CD4-positive, alpha-beta memory T cell (primary cell): Measurements from ENCODE around the gene SNTG2. TPM values are rescaled to one million over a fixed set of nuclear protein-coding genes. Genes with fewer than 3 reads are reported as not detected.

ENCODE experiments used
- CTCF ChIA-PET: fragments of 350-600 bp; sonication (Branson Sonifier 250); formaldehyde crosslinking; loops from one replicate; lab custom pipeline; 2021; ENCODE audit warnings: inconsistent platforms; ENCODE audit not compliant: partially characterized antibody; lab: Charles Lee
- POLR2A ChIA-PET: fragments of 350-600 bp; sonication (Branson Sonifier 250); formaldehyde crosslinking; loops from one replicate; lab custom pipeline; 2021; ENCODE audit not compliant: partially characterized antibody; lab: Charles Lee
- DNase-seq, 5 donors: peaks; one replicate each; pipeline versions ENCODE4 v3.0.0 to v3.0.0-alpha.2; 2020 to 2022; ENCODE audit warnings: mixed read lengths in 1 of 5
- H3K27ac ChIP-seq: one replicate; pipeline ENCODE4 v1.7.0; 2013; ENCODE audit warnings: low read depth, low read length
- H3K27me3 ChIP-seq: 2 replicates; pipeline ENCODE4 v1.7.0; 2013; ENCODE audit warnings: mild to moderate bottlenecking, low read length, moderate library complexity; ENCODE audit not compliant: insufficient read depth
- H3K36me3 ChIP-seq: 2 replicates; pipeline ENCODE4 v1.7.0; 2013; ENCODE audit warnings: mild to moderate bottlenecking, low read length, moderate library complexity; ENCODE audit not compliant: insufficient read depth
- H3K4me1 ChIP-seq: 2 replicates; pipeline ENCODE4 v1.7.0; 2013; ENCODE audit warnings: mild to moderate bottlenecking, low read length, moderate library complexity; ENCODE audit not compliant: insufficient read depth
- H3K4me3 ChIP-seq, 2 donors: one replicate each; pipeline ENCODE4 v1.7.0; 2013; ENCODE audit warnings: low read length in 2 of 2, mild to moderate bottlenecking in 1 of 2
- H3K9me3 ChIP-seq, 2 donors: one replicate each; pipeline ENCODE4 v1.7.0; 2013; ENCODE audit warnings: low read length in 2 of 2, control low read depth in 1 of 2; ENCODE audit not compliant: control insufficient read depth in 1 of 2
- H3K27ac Mint-ChIP-seq, 7 donors: one replicate each; pipeline ENCODE4 v1.8.0; 2020 to 2021; ENCODE audit warnings: mixed read lengths in 7 of 7, mild to moderate bottlenecking in 6 of 7, inconsistent platforms in 3 of 7, moderate library complexity in 3 of 7
- H3K27me3 Mint-ChIP-seq, 2 donors: one replicate each; pipeline ENCODE4 v1.8.0; 2020 to 2021; ENCODE audit warnings: mixed read lengths in 2 of 2
- H3K36me3 Mint-ChIP-seq, 2 donors: one replicate each; pipeline ENCODE4 v1.8.0; 2020 to 2021; ENCODE audit warnings: mixed read lengths in 2 of 2, inconsistent platforms in 1 of 2, mild to moderate bottlenecking in 1 of 2
- H3K4me1 Mint-ChIP-seq, 4 donors: one replicate each; pipeline ENCODE4 v1.8.0; 2020 to 2021; ENCODE audit warnings: mixed read lengths in 4 of 4, mild to moderate bottlenecking in 1 of 4
- H3K4me3 Mint-ChIP-seq, 8 donors: one replicate each; pipeline ENCODE4 v1.8.0; 2020 to 2021; ENCODE audit warnings: mixed read lengths in 8 of 8, mild to moderate bottlenecking in 7 of 8, moderate library complexity in 6 of 8, inconsistent platforms in 3 of 8
- H3K9me3 Mint-ChIP-seq, 8 donors: one replicate each; pipeline ENCODE4 v1.8.0; 2020 to 2021; ENCODE audit warnings: mixed read lengths in 8 of 8, mild to moderate bottlenecking in 5 of 8, inconsistent platforms in 3 of 8, moderate library complexity in 1 of 8
- intact Hi-C: fragments of 100-400 bp; cut with micrococcal nuclease; formaldehyde crosslinking; loops from one replicate; pipeline ENCODE4 v1.15.1; 2023
- polyA plus RNA-seq, 2 donors: library from polyadenylated mRNA; unstranded; fragments of 300-500 nt; fragmentation: Illumina TruSeq; gene quantifications; one replicate each; pipeline ENCODE4 v1.2.3, GENCODE V29; 2021
- total RNA-seq, 2 experiments: library from RNA; stranded (reverse); gene quantifications; one replicate each; pipeline ENCODE4 v1.2.3, GENCODE V29; 2021

Gene SNTG2
- total and polyA plus RNA-seq, 4 experiments from 2014 or later: 0.55 to 1.3 (median 0.96) TPM; not detected in 1

DNA sequence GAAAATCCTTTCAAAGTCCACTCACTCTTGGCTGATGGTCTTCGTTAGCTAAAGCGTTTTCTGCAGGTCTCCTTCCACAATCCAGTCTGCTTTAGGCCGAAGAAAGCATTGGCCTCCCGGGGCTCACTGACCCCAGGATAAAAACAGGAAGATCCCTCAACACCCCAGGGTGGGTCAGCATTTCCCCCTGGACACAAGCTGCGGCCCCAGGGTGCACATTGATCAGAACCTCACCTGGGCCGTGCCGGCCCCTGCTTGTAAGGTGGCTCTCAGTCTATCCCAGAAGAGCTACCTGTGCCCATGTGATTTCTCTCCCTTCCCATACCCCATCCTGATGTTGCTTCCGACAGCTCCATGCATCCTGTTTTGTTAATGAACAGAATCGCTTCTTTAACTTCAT is 349.6 kb downstream of the SNTG2 start:
- H3K27ac Mint-ChIP-seq: no peak overlapping the region
- Histone ChIP-seq H3K27me3 (no peaks in the 10 kb centered on the region), H3K27ac (no peak overlapping the region), H3K4me1 (no peaks in the 10 kb centered on the region), H3K4me3 (no peak overlapping the region), H3K36me3 (no peaks in the 10 kb centered on the region), H3K9me3 (no peaks in the 10 kb centered on the region)
- ChIA-PET CTCF (no interaction called here), POLR2A (no interaction called here)
- H3K4me3 Mint-ChIP-seq: no peak overlapping the region
- DNase-seq: no peak
- peaks cover 0 to 4% of the 10 kb centered on the region in 2 donors for H3K27me3 Mint-ChIP-seq
- no peaks in the 10 kb centered on the region for H3K36me3 Mint-ChIP-seq
- intact Hi-C loops: no loop called here
- H3K9me3 Mint-ChIP-seq: peaks cover 0 to 1% (median 0%) of the 10 kb centered on the region in 8 donors
- peaks cover 4 to 14% (median 8%) of the 10 kb centered on the region in 4 donors for H3K4me1 Mint-ChIP-seq

DNA sequence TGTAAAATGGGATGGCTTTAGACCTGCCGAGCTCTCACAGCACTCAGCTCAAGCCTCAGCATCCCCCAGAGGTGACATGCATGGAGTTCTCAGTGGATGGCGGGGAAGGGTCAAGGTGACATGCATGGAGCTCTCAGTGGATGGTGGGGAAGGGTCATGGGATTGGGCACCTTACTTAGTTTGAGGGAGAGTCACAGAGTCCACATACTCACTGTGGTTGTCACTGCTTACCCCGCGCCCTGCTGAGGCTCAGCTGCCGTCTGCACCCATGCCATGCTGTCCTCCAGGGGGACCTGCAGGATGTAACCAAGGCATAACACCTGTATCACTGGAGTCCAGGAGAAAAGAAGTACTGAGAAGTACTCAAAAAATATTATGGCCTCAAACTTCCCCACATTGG is 350.4 kb downstream of the SNTG2 start:
- Histone ChIP-seq H3K27me3 (no peaks in the 10 kb centered on the region), H3K4me1 (no peaks in the 10 kb centered on the region), H3K9me3 (no peaks in the 10 kb centered on the region), H3K36me3 (no peaks in the 10 kb centered on the region), H3K4me3 (no peak overlapping the region), H3K27ac (no peak overlapping the region)
- Mint-ChIP-seq H3K27ac (no peak overlapping the region), H3K4me1 (peaks cover 4 to 14% (median 8%) of the 10 kb centered on the region in 4 donors), H3K27me3 (peaks cover 0 to 2% of the 10 kb centered on the region in 2 donors), H3K9me3 (peaks cover 0 to 1% (median 0%) of the 10 kb centered on the region in 8 donors), H3K4me3 (no peak overlapping the region), H3K36me3 (no peaks in the 10 kb centered on the region)
- ChIA-PET POLR2A (no interaction called here), CTCF (interaction anchor here (0.6 kb wide), 1 partner anchor 9 kb away, joined by 3 read pairs; no protein-coding TSS in a partner anchor)
- no peak for DNase-seq
- intact Hi-C loops: no loop called here

DNA sequence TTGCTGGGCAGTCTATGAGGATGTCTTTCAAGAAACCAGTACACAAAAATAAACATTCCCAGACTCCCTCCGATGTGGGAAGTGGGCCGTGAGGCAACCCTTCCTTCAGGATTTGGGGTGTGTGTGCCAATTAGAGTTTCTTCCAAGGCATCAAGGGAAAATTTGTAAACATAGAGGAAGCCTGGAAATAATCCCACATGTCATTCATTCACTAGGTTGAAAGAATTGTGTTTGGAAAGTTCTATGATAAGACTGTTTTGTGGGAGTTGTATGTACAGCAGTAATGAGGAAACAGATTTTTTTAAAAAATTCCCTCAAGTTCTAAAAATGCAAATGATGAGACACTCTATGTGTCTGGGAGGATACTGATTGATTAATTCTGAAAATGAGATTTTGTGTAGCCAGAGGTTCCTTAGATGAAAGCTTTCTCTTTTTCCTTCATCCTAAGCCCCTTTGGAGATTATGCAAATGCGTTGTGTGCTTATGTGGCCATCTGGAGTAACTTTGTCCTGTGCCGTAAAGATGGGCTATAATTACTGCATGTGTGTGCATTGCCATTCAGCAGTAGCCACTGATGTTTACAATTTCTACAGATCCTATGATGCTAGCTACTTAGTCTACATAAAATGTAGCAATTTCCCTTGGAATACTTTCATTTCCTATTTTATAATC is 354.8 kb downstream of the SNTG2 start:
- Histone ChIP-seq H3K27ac (no peak overlapping the region), H3K9me3 (no peaks in the 10 kb centered on the region), H3K4me1 (no peaks in the 10 kb centered on the region), H3K27me3 (no peaks in the 10 kb centered on the region), H3K36me3 (no peaks in the 10 kb centered on the region), H3K4me3 (no peak overlapping the region)
- POLR2A ChIA-PET: no interaction called here
- H3K36me3 Mint-ChIP-seq: no peaks in the 10 kb centered on the region
- no peak overlapping the region for H3K4me3 Mint-ChIP-seq
- H3K27me3 Mint-ChIP-seq: no peaks in the 10 kb centered on the region
- no peak for DNase-seq
- CTCF ChIA-PET: no interaction called here
- peaks cover 0 to 5% (median 0%) of the 10 kb centered on the region in 8 donors for H3K9me3 Mint-ChIP-seq
- intact Hi-C loops: no loop called here
- H3K27ac Mint-ChIP-seq: no peak overlapping the region
- peaks cover 4 to 17% (median 9%) of the 10 kb centered on the region in 4 donors for H3K4me1 Mint-ChIP-seq

DNA sequence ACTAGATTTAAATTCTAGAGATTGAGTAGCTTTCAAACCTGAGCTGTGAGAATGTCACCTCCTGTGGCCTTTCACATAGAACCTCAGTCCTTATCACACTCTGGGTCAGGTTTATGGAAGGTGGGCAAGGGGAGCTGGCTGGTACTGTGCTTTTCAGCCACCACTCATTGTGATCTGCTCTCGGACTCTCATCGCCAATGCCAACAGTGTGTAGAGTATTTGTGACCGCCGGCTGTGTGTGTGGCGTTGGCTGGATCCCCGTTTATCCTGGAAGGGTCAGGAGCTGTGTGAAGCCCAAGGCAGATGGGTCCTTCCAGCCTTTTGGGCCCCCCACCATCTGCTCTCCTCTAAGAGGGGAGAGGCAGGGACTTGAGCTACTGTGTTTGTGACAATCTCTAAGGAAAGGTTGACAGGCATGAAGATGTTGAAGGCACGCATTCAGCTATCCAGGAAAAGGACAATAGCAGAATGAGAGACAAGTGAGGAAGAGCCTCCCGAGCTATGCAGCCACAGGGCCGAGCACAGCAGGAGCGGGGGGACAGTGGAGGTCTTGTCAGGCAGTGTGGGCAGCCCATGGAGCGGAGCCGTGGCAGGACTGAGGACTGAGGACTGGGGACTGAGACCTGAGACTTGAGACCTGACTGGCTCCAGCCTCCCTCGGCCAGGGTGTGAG is 355.5 kb downstream of the SNTG2 start:
- CTCF ChIA-PET: no interaction called here
- Histone ChIP-seq H3K4me1 (no peaks in the 10 kb centered on the region), H3K27ac (no peak overlapping the region), H3K4me3 (no peak overlapping the region), H3K9me3 (no peaks in the 10 kb centered on the region), H3K27me3 (no peaks in the 10 kb centered on the region), H3K36me3 (no peaks in the 10 kb centered on the region)
- Mint-ChIP-seq H3K36me3 (no peaks in the 10 kb centered on the region), H3K27me3 (no peaks in the 10 kb centered on the region), H3K27ac (no peak overlapping the region), H3K9me3 (peaks cover 0 to 5% (median 0%) of the 10 kb centered on the region in 8 donors), H3K4me1 (peaks cover 4 to 17% (median 9%) of the 10 kb centered on the region in 4 donors), H3K4me3 (no peak overlapping the region)
- intact Hi-C loops: no loop called here
- POLR2A ChIA-PET: no interaction called here
- DNase-seq: no peak

DNA sequence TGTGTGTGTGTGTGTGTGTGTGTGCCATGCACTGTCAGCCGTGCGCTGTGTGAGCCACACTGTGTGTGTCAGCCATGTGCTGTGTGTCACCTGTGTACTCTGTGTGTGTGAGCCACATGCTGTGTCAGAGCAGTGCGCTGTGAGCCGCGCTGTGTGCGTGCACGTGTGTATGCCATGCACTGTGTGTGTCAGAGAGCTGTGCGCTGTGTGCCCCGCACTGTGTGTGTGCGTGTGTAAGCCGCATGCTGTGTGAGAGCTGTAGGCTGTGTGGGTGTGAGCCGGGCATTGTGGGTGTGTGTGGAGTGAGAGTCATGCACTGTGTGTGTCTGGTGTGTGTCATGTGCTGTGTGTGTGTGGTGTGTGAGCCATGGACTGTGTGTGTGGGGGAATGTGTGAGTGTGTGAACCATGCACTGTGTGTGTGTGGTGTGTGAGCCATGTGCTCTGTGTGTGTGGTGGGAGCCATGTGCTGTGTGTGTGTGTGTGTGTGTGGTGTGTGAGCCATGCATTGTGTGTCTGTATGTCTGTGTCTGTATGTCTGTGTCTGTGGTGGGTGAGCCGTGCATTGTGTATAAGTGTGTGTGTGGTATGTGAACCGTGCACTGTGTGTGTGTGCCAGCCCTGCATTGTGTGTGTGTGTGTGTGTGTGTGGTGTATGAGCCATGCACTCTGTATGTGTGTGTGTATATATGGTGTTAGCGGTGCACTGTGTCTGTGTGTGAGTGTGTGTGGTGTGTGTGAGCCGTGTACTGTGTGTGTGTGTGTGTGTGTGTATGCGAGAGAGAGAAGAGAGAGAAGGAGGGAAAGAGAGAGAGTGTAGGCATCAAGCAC is 356.3 kb downstream of the SNTG2 start:
- Histone ChIP-seq H3K9me3 (no peaks in the 10 kb centered on the region), H3K4me3 (no peak overlapping the region), H3K36me3 (no peaks in the 10 kb centered on the region), H3K27ac (no peak overlapping the region), H3K4me1 (no peaks in the 10 kb centered on the region), H3K27me3 (no peaks in the 10 kb centered on the region)
- Mint-ChIP-seq H3K4me1 (peaks cover 4 to 17% (median 9%) of the 10 kb centered on the region in 4 donors), H3K36me3 (no peaks in the 10 kb centered on the region), H3K4me3 (no peak overlapping the region), H3K27ac (peak overlapping the region in 1 of 7 donors; percentile 15), H3K9me3 (peaks cover 0 to 5% (median 0%) of the 10 kb centered on the region in 8 donors), H3K27me3 (no peaks in the 10 kb centered on the region)
- POLR2A ChIA-PET: no interaction called here
- CTCF ChIA-PET: no interaction called here
- intact Hi-C loops: no loop called here
- DNase-seq: no peak

DNA sequence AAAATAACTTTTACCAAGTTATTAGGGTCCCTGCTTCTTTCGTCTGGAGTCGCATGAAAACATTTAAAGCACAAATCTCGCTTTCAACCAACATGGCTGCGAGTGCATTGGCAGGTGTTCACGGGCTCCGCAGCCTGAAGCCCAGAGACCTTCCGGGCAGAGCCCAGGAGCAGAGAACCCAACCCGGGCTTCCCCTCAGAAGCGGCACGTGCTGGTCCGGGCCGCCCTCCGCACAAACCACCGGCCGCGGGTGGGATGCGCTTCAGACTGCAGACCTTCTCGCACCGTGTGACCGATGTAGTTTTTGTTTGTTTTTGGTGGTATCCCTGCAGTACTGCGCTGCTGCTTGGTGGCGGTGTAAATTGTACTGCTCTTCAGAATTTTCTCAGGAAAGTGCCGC is 357.0 kb downstream of the SNTG2 start:
- DNase-seq: no peak
- H3K4me1 ChIP-seq: no peaks in the 10 kb centered on the region
- H3K27me3 Mint-ChIP-seq: no peaks in the 10 kb centered on the region
- peaks cover 3 to 13% (median 6%) of the 10 kb centered on the region in 4 donors for H3K4me1 Mint-ChIP-seq
- H3K27ac ChIP-seq: no peak overlapping the region
- no peaks in the 10 kb centered on the region for H3K27me3 ChIP-seq
- intact Hi-C loops: no loop called here
- no peak overlapping the region for H3K4me3 ChIP-seq
- POLR2A ChIA-PET: no interaction called here
- no peaks in the 10 kb centered on the region for H3K9me3 ChIP-seq
- no peaks in the 10 kb centered on the region for H3K36me3 Mint-ChIP-seq
- no peak overlapping the region for H3K27ac Mint-ChIP-seq
- peaks cover 0 to 5% (median 0%) of the 10 kb centered on the region in 8 donors for H3K9me3 Mint-ChIP-seq
- H3K36me3 ChIP-seq: no peaks in the 10 kb centered on the region
- H3K4me3 Mint-ChIP-seq: no peak overlapping the region
- CTCF ChIA-PET: no interaction called here

DNA sequence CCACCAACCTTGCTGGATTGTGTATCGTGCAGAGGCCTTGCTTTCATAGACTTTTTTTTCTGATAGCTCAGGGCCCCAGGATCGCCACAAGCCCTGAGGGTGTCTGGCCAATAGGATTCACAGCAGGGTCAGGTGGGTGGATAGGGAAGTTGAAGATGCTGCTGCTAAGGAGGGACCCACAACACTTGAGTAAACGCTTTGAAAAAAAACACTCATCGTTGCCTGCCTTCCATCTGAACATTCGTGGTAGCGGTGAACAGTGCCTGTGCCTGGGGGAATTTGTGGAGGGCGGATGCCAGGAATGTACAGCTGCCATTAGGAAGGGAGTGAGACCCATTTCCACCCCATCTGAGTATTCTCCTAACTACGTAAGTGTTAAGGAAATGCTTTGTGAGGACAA is 358.0 kb downstream of the SNTG2 start:
- Mint-ChIP-seq H3K27ac (peak overlapping the region in 2 of 7 donors; percentile 3 to 23), H3K36me3 (no peaks in the 10 kb centered on the region), H3K4me1 (peaks cover 0 to 8% (median 0%) of the 10 kb centered on the region in 4 donors), H3K27me3 (no peaks in the 10 kb centered on the region), H3K9me3 (peaks cover 0 to 4% (median 0%) of the 10 kb centered on the region in 8 donors), H3K4me3 (no peak overlapping the region)
- POLR2A ChIA-PET: no interaction called here
- DNase-seq: no peak
- intact Hi-C loops: no loop called here
- no peaks in the 10 kb centered on the region for H3K27me3 ChIP-seq
- CTCF ChIA-PET: no interaction called here
- no peaks in the 10 kb centered on the region for H3K36me3 ChIP-seq
- no peak overlapping the region for H3K27ac ChIP-seq
- no peaks in the 10 kb centered on the region for H3K9me3 ChIP-seq
- no peak overlapping the region for H3K4me3 ChIP-seq
- H3K4me1 ChIP-seq: no peaks in the 10 kb centered on the region
